NCI-H82 (cell line): ENCODE data around the gene RECK.
A peak's percentile ranks its signal among the peaks of the same experiment; 100 is the strongest.

Experiments used
- DNase-seq: peaks from one replicate; lab custom pipeline; 2025; lab: John Stamatoyannopoulos, UW

Gene RECK

DNA sequence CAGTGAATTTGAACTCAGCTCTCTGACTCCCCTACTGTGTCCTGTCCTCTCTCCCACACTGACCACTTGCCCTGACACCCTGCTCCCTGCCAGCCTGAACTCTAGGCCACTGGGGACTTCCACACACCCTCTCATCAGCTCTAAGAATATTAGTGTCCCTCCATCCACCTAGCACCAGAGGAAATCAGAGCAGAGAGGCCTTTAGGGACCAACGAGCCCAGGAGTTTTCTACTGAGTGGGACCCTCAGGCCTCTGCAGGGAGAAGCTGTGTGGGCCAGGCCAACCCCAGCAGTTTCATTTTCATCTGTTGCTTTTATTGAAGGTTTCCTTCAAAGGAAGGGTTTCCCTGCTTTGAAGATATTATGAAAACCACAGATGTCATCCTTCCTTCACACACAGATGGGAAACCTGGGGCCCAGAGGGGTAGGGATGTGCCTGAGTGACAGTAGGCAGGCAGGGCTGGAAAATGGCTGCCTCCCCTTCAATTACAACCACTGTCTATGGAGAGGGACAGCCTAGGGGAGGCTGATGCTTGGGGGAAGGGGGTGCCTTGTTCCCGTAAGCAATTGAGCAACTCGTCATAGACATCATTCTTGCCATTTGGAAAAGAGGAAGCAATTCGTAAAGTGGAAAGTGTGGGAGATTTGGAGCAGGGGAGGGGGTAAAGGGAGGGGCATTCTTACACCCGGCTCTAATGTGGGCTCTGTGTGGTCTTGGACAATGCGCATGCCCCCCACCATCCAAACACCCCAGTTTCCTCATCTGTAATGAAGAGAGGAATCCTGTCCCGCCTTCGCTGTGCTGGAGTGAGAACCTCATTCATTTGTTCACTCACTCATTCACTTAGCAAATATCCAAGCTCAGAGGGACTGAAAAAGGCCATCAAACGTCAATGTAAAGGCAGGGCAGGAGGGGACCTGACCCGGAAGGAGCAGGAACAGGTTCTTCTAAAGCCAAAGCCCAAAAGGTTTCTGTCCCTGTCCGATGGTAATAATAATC lies 103.7 kb downstream of the RECK start:
- no peak for DNase-seq

DNA sequence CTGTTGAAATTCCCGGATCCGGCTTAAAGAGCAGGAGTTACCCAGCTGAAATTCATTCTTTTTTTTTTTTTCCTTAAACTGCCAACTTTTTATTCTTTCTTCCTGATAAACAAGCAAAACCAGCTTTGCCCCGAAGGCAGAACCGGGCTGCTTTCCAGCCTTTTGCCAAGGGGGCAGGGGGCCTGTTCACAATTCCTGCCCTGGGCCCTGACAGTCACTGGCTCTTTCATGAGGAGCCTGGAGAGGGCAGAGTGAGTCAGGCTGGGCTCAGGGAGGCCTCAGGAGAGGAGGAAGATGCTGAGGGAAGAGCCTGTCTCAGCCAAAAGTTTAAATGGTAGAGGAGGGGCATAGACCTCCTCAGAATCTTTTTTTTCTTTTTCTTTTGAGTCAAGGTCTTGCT lies 104.6 kb downstream of the RECK start:
- no peak for DNase-seq

DNA sequence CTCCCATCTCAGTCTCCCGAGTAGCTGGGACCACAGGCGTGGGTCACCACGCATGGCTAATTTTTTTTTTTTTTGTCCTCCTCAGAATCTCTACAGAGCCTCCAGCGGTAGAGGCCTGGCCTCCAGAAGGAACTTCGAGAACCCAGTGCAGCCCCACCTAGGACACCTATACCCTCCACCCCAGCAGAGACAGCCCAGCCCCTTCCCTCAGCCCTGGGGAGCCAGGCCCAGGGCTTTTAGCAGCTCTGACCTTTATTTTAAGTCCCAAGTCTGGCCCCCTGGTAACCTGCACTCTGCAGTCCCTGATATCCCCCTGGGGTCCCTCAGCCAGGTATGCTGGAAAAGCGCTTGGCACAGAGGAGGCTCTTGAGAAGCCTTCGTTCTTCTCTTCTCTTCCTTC lies 105.0 kb downstream of the RECK start:
- no peak for DNase-seq

DNA sequence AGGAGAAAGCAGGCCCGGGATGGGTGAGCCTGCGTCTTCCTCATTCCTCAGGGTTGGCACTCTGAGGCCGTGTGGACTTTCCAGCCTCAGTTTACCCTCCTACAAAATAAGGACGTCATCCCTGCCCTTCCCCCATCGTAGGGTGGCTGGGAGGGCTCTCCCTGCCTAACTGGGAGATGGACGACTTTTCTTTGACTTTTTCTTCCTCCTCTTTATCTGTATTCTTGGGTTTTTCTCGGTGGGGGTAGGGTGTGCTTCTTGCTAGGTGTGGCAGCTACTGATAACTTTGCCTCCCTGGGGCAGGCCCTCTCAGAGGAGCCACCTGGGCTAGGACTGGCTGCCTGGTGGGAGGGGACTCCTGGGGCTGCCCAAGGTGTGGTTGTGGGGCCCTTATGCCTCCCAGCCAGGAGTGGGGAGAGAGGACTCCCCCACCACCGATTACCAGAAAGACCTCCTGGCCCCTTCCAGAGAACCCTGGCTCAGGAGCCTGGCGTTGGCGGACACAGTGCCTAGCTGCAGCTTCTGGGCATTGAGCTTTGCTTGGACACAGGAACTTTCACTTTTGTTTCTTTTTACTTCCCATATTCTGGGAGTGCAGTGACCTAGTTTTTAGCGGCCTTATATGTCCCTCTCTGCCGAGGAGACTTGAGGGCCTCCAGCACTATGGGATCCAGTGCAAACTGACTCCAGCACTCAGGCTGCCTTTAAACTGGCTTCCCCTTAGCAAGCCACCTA lies 106.0 kb downstream of the RECK start:
- DNase-seq, result no peak

DNA sequence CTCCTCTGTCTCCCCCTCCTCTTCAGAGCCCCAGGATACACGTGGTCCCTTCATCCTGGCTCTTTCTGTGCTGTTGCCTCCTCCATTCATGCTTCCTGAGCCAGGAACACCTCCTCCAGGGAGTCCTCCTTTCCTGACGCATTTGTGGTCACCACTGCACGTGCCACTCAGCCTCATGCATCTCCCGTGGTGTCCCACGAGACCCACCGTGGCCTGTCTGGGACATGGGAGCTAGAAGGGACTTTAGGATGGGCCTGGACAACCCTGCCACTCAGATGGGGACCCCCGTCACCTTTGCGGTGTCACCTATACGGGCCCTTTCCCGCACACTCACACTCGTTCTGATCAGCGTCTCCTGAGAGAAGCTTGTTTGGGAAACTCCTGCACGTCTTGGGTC lies 106.5 kb downstream of the RECK start:
- no peak for DNase-seq

DNA sequence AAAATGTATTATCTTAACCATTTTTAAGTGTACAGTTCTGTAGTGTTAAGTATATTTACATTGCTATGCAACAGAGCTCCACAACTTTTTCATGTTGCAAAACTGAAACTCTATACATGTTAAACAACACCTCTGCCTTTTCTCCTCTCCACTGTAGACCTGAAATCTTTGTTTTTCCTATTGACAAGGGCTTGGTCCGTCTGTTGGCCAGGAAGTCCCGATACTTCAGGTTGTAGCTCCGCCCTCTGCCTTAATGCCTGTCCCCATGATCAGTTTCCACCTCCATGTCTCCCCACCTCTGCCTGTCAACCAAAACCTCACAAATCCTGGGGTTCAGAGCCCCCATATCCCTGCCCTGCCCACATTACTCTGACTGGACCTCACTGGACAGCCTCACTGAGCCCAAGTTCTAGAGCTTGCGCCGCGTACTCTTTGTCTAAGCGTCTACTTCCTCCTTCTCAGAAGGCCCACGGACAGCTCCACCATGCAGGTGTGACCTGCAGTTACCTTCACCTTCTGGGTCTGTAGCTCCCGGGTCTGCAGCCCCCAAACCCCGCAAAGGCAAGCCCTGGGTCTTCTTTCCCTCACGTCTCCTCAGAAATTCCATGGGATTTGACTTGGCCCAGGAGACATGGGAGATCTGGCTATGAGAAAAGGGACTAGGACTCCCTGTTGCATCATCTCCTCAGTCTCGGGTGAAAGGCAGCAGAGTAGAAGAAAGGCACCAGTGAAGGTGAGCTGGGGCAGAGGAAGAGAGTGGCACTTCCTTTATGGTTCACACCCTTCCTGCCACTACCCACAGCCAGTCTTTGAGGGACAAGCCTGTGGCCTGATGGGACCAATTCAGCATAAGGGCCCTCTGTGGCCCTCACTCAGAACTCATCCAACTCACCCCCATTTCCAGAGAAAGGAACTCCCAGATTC lies 107.9 kb downstream of the RECK start:
- DNase-seq, result no peak

DNA sequence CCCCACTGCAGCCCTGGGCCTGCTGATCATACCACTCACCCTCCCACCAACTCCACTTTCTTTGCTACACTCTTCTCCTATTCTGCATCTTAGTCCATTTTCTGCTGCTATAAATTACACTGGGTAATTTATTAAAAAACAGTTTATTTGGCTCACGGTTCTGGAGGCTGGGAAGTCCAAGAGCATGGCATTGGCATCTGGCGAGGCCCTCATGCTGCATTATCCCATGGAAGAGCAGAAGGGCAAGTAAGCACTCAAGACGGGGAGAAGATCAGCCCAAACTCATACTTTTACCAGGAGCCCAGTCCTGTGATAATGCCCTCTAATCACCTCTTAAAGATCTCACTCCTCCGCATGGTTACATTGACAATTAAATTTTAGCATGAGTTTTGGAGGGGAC lies 109.3 kb downstream of the RECK start:
- no peak for DNase-seq

DNA sequence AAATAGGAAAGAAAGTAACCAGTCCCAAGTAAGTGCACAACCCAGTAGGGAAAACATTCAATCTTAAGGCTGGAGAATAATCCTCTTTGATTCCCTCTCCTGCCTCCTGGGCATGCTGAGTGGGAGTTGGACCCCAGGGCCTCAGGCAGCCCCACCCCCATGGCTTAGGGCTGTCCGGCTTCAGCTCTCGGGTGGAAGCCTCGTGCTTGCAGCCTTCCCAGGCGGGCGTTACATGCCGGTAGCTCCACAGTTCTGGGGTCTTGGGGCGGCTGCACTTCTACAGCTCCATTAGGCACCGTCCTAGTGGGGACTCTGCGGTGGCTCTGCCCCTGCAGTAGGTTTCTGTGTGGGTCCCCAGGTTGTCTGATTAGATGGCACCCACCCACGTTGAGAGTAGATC lies 109.9 kb downstream of the RECK start:
- peak; percentile 12 for DNase-seq

DNA sequence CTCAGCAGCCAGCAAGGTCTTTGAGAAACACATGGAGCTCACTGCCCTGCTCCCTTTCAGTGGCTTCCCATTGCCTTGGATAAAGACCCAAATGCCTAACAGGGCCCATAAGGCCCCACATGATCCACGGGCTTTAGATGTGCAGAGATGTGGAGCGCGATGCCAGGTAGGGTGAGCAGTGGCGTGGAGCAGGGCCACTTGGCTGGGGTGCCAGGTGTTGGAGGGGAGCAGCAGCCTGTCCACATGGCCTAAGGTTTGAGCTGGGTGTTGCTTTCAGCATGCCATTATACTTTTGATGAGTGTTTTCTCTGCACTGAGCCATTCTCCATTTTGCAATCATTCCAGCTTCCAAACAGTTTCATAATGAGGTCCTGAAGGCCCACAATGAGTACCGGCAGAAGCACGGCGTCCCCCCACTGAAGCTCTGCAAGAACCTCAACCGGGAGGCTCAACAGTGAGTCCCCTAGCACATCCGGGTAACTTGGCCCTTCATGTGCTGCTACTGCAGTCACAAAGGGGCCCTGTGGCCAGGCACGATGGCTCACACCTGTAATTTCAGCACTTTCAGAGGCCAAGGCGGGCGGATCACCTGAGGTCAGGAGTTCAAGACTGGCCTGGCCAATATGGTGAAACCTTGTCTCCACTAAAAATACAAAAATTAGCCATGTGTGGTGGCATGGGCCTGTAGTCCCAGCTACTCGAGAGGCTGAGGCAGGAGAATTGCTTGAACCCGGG lies 110.9 kb downstream of the RECK start:
- no peak for DNase-seq

DNA sequence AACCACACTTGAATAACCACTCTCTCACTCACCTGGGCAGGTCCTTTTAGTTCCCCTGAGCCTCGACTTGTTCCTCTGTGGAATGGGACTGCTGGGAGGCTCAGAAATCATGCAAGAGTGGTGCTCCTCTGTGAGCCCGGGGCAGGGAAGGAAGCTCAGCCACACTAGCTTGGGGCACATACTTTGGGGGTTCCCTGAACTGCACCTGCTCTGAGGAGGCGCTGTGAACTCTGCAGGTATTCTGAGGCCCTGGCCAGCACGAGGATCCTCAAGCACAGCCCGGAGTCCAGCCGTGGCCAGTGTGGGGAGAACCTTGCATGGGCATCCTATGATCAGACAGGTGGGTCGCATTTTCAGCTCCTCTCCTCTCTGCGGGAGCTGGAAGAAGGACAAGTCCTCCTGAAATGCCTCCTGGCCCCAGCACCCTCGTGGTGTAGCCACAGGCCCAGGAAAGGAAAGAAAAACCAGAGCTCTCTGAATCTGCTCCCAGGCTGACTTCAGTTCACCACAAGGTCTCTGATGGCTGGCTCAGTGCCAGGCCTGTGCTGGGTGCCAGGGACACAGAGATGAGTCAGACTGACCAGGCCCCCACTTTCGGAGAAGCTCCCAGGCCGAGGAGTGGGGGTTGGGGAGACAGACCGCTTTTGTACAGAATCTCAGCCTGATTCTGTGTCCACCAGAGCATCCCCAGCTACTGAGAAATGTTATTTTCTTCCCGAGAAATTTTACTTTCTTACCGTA lies 111.8 kb downstream of the RECK start:
- DNase-seq, result no peak

DNA sequence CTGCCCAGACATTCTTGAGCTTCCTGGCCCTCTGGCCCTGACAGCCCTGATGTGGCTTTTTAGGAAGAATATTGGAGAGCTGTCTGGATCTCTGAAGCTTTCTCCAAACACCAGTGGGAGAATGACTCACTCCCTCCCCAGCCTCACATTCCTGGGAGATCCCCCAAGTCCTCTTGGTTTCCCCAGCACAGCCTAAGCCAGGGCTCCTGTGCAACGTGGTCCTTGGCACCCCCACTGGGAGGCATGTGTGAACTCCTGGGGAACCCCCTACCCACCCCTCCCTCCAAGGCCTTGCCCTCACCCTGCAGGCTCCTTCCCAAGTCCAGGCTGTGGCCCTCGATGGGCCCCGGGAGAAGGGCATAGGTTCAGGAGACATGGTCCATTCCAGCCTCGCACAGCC lies 112.5 kb downstream of the RECK start:
- DNase-seq, result no peak

DNA sequence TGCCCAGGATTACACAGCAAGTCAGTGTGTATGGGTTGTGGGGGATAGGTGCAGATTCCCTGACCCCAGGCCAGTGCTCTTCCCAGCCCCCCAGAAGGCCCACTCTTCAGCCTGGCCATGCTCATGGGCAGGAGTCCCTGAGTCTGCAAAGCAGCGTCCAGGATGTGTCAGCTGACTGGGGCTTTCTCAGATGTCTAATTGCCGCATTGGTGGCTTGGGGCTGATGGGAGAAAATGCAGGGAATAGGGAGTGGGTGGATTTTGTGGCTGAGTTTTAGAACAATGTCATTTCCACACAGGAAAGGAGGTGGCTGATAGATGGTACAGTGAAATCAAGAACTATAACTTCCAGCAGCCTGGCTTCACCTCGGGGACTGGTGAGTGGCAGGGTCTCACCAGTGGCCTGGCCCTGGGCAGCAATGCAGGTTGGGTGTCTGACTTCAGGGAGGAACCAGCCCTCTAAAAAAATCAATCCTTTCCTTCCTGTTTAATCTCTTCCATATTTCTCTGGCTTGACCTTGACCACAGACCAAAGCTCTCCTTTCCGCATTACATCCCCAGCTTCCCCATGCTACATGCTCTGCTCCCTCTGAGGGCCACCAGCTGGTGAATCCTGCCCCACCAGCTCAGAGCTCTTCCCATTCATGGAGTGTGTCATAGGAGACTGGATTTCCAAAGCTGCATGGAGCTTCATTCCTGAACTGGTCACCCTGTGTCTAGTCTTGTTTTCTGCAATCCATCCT lies 114.0 kb downstream of the RECK start:
- DNase-seq, result no peak

DNA sequence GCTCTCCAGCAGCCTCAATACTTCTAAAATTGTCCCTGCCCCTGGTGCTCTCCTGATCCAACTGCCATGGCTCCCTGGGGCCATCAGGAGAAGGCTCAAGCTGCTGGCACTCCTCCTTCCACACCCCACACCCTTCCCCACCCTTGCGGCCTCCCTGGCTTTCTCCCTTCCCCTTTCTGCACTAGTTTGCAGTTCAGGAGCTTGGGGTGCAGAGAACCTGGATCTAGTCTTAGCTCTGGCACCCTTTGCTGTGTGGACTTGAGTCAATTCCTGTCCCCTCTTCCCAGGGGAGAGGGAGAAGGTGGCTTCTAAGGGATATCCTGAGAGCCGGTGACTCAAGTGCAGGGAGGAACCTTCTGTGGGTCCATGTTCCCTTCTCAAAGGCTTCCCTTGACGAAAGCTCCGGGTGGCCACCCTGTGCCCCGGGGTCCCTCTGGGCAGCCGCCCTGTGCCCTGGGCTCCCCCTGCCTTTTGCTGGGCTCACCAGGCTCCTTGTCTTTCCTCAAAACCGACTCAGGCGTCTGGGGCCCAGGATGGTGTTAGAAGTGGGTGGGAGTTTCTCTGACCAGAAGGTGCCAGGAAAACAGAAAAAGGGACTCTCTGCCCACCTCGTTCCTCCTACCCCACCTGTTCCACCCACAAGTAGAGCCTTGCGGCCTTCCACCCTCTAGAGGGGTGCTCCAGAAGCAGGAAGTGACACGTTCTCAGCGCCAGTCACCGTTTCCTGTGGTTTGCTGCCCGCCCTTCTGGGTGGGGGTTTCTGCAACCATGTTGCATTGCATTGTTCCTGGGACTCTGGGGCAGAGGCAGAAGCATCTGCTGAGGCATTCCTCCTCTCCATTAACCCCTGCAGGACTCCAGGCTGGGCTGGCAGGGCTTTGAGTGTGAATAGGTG lies 114.8 kb downstream of the RECK start:
- DNase-seq, result no peak

DNA sequence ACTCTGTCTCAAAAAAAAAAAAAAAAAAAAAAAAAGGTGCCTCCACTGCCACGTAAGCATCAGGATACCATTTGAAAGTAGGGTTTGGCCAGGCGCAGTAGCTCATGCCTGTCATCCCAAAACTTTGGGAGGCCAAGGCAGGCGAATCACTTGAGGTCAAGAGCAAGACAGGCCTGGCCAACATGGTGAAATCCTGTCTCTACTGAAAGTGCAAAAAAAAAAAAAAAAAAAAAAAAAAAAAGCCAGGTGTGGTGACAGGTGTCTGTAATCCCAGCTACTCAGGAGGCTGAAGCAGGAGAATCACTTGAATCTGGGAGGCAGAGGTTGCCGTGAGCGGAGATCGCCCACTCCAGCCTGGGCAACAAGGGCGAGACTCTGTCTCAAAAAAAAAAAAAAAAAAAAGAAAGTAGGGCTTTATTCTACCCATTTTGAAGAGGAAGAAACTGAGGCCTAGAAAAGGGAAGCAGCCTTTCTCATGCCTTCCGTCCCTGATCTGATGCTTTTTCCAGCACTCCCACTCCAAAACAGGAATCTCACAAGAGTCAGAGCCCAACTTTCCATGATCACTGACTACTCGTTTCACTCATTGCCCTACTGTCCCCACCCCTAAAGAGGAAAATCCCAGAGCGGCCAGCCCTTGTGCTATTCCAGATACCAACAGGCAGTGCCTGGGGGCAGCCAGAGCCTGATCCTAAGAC lies 116.2 kb downstream of the RECK start:
- DNase-seq, result no peak

DNA sequence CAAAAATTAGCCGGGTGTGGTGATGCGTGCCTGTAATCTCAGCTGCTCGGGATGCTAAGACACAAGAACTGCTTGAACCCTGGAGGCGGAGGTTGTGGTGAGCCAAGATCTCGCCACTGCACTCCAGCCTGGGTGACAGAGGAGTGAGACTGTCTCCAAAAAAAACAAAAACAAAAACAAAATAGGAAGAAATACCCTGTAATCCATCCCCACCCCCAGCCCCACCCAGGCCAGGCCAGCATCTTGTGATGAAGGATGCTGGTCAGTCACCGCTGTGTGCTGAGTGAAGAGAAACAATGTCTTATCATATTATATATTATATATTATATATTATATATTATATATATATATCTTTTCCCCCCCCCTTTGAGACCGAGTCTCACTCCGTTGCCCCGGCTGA lies 117.0 kb downstream of the RECK start:
- DNase-seq, result no peak

DNA sequence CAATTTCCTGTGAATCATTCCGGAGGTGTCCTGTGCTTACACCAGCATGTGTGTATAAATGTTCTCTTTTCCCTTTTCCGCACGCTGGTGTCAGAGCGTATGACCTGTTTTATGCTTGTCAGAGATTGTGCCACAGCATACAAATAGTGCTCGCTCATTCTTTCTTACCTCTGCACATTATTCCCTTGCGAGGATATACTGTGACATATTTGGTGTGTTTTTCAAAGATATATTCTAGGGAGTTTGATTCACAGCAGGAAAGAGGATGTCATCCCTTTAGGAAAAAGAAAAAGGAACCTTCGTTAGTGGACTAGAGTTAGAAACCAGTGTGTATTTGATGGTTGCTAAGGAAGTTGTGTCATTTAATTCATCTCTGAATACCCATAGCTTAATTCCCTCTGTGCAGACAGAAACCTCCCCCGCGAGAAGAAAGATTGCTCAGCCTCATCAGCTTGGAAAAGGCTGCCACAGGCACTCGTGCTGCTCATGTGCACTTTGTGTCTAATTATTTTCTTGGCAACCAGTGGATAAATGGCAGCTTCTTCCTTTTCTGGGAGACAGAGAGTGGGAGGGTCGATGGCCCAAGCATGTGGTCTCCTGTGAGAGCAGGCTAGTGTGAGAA lies 117.7 kb downstream of the RECK start:
- DNase-seq, result no peak

DNA sequence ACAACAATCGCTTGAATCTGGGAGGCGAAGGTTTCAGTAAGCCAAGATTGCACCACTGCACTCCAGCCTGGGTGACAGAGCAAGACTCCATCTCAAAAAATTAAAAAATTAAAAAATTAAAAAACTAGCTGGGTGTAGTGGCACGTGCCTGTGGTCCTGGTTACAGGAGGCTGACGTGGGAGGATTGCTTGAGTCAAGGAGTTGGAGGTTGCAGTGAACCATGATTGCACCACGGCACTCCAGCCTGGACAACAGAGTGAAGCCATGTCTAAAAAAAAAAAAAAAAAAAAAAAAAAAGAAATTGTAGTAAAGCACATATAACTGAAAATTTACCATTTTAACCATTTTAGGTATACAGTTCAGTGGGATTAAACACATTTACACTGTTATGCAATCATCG lies 119.4 kb downstream of the RECK start:
- DNase-seq, result no peak

DNA sequence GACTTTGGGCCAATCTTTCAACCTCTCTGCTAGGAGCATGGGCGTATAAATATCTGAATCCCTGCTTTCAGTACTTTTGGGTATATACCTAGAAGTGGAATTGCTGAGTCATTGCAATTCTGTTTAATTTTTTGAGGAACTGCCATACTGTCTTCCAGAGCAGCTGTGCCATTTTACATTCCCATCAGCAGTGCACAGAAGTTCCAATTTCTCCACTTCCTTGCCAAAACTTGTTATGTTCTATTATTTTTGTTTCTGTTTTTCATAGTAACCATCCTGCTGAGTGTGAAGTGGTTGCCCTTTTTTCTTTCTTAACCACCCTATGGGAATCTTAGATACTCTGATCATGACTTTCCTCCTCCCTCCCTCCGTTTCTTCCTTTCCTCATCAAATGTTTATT lies 121.4 kb downstream of the RECK start:
- DNase-seq, result no peak
